Measurements from ENCODE around the gene FAM149A. TPM values are rescaled to one million over a fixed set of nuclear protein-coding genes. Genes with fewer than 3 reads are reported as not detected.

The FAM149A gene
- polyA plus RNA-seq, 1 donor from 2014 or later: 9.1 TPM

GRCh38 chr4:186161138-186161537 lies 56.6 kb downstream of the FAM149A start:
- Histone ChIP-seq H3K36me3 (ENCODE audit: insufficient read depth, low read length) (no peaks in the 10 kb centered on the region), H2AFZ (ENCODE audit: low read depth, low read length) (no peak overlapping the region), H3K27ac (ENCODE audit: low read length) (no peak overlapping the region), H3K9me2 (ENCODE audit: insufficient read depth, low read length) (no peaks in the 10 kb centered on the region), H3K4me2 (ENCODE audit: low read length) (no peak overlapping the region), H3K9me3 (ENCODE audit: low read length) (no peaks in the 10 kb centered on the region), H4K20me1 (ENCODE audit: insufficient read depth) (no peaks in the 10 kb centered on the region), H3K9ac (ENCODE audit: low read length) (no peak overlapping the region), H3F3A (ENCODE audit: insufficient read depth, low read length, poor library complexity, severe bottlenecking) (no peaks in the 10 kb centered on the region), H3K79me2 (replicated peaks; ENCODE audit: insufficient read depth, low read length) (no peaks in the 10 kb centered on the region), H3K4me3 (ENCODE audit: low read length) (no peak overlapping the region), H3K27me3 (ENCODE audit: insufficient read depth, low read depth, low read length) (no peaks in the 10 kb centered on the region)
- TF ChIP-seq EZH2 (IDR thresholded peaks at IDR 0.05; ENCODE audit: borderline replicate concordance, insufficient read depth, low read length, poor library complexity, severe bottlenecking): no peak
- TF ChIP-seq RAD21 (conservative IDR thresholded peaks at IDR 0.05): no peak
- no peak for TF ChIP-seq EP300 (conservative IDR thresholded peaks at IDR 0.05; ENCODE audit: poor library complexity, severe bottlenecking)
- TF ChIP-seq POLR2AphosphoS5 (IDR thresholded peaks at IDR 0.05): no peak
- no peak for TF ChIP-seq TAF1 (IDR thresholded peaks at IDR 0.05; ENCODE audit: low read depth)
- TF ChIP-seq MXI1 (conservative IDR thresholded peaks at IDR 0.05; ENCODE audit: poor library complexity, severe bottlenecking): no peak

GRCh38 chr4:186166852-186167512 lies 62.5 kb downstream of the FAM149A start:
- H3K27ac ChIP-seq (ENCODE audit: low read length): no peak overlapping the region
- no peak overlapping the region for H2AFZ ChIP-seq (ENCODE audit: low read depth, low read length)

More at GRCh38 chr4:186166852-186167512, 62.5 kb downstream of the FAM149A start:
- Histone ChIP-seq H3K9ac (ENCODE audit: low read length) (no peak overlapping the region), H3K27me3 (ENCODE audit: insufficient read depth, low read depth, low read length) (no peaks in the 10 kb centered on the region), H3K36me3 (ENCODE audit: insufficient read depth, low read length) (no peaks in the 10 kb centered on the region), H3K9me3 (ENCODE audit: low read length) (no peaks in the 10 kb centered on the region), H3F3A (ENCODE audit: insufficient read depth, low read length, poor library complexity, severe bottlenecking) (no peaks in the 10 kb centered on the region), H3K9me2 (ENCODE audit: insufficient read depth, low read length) (no peaks in the 10 kb centered on the region), H3K4me3 (ENCODE audit: low read length) (no peak overlapping the region), H3K4me2 (ENCODE audit: low read length) (no peak overlapping the region), H3K79me2 (replicated peaks; ENCODE audit: insufficient read depth, low read length) (no peaks in the 10 kb centered on the region), H4K20me1 (ENCODE audit: insufficient read depth) (no peaks in the 10 kb centered on the region)
- no peak for TF ChIP-seq TAF1 (IDR thresholded peaks at IDR 0.05; ENCODE audit: low read depth)
- TF ChIP-seq RAD21 (conservative IDR thresholded peaks at IDR 0.05): no peak
- TF ChIP-seq MXI1 (conservative IDR thresholded peaks at IDR 0.05; ENCODE audit: poor library complexity, severe bottlenecking): no peak
- no peak for TF ChIP-seq POLR2AphosphoS5 (IDR thresholded peaks at IDR 0.05)
- TF ChIP-seq EZH2 (IDR thresholded peaks at IDR 0.05; ENCODE audit: borderline replicate concordance, insufficient read depth, low read length, poor library complexity, severe bottlenecking): no peak
- TF ChIP-seq CTCF (IDR thresholded peaks at IDR 0.05; ENCODE audit: poor library complexity, severe bottlenecking): no peak
- no peak for TF ChIP-seq REST (IDR thresholded peaks at IDR 0.05; ENCODE audit: borderline replicate concordance)
- TF ChIP-seq EP300 (conservative IDR thresholded peaks at IDR 0.05; ENCODE audit: poor library complexity, severe bottlenecking): no peak
- TF ChIP-seq SMC3 (conservative IDR thresholded peaks at IDR 0.05; ENCODE audit: poor library complexity): no peak
